Muscle layer of duodenum (tissue), 2 donors: ENCODE data around the gene COL4A1.

Source experiments
- H3K27ac ChIP-seq: one replicate; pipeline ENCODE4 v1.7.0; 2013; ENCODE audit warnings: mild to moderate bottlenecking, low read length
- H3K27me3 ChIP-seq: one replicate; pipeline ENCODE4 v1.7.0; 2013; ENCODE audit warnings: low read depth, mild to moderate bottlenecking, control low read depth, low read length
- H3K36me3 ChIP-seq, 2 donors: one replicate each; pipeline ENCODE4 v1.7.0; 2013; ENCODE audit warnings: low read length in 2 of 2, control low read depth in 1 of 2, mild to moderate bottlenecking in 1 of 2; ENCODE audit not compliant: insufficient read depth in 2 of 2, control insufficient read depth in 1 of 2
- H3K4me1 ChIP-seq, 2 donors: one replicate each; pipeline ENCODE4 v1.7.0; 2013; ENCODE audit warnings: low read length in 2 of 2, mild to moderate bottlenecking in 2 of 2, control low read depth in 1 of 2, moderate library complexity in 1 of 2; ENCODE audit not compliant: insufficient read depth in 2 of 2, control insufficient read depth in 1 of 2
- H3K4me3 ChIP-seq, 2 donors: one replicate each; pipeline ENCODE4 v1.7.0; 2013; ENCODE audit warnings: low read length in 2 of 2, low read depth in 1 of 2, mild to moderate bottlenecking in 1 of 2
- H3K9me3 ChIP-seq, 2 donors: one replicate each; pipeline ENCODE4 v1.7.0; 2013; ENCODE audit warnings: low read length in 2 of 2, control low read depth in 1 of 2, mild to moderate bottlenecking in 1 of 2; ENCODE audit not compliant: control insufficient read depth in 1 of 2
- donor health status: healthy.

Gene COL4A1

GRCh38 chr13:110179116-110179856 is 127.7 kb downstream of the COL4A1 start:
- no peaks in the 10 kb centered on the region for H3K9me3 ChIP-seq
- H3K27me3 ChIP-seq = no peaks in the 10 kb centered on the region
- no peak overlapping the region for H3K4me3 ChIP-seq
- peaks cover 53 to 100% of the 10 kb centered on the region in 2 donors for H3K36me3 ChIP-seq
- no peaks in the 10 kb centered on the region for H3K4me1 ChIP-seq
- no peak overlapping the region for H3K27ac ChIP-seq

DNA sequence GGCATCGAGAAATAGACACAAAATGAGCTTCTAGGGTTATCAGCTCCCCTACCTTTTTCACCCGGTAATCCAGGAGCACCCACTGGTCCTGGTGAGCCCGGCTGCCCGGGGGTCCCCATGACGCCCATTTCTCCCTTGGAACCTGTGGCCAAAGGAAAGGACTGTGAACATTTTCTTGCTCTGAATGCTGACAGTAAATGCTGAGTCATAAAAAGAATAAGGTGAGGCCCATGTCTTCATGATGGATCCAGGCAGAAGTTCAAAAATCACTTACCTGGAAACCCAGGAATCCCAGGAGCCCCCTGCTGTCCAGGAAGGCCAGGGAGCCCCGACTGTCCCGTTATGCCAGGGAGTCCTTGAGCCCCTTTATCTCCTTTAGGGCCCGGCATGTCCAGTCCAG is 129.2 kb downstream of the COL4A1 start:
- Histone ChIP-seq H3K4me3 (no peak overlapping the region), H3K27ac (no peak overlapping the region), H3K27me3 (no peaks in the 10 kb centered on the region), H3K4me1 (no peaks in the 10 kb centered on the region), H3K9me3 (no peaks in the 10 kb centered on the region), H3K36me3 (peaks cover 53 to 100% of the 10 kb centered on the region in 2 donors)

- Histone ChIP-seq H3K9me3 (no peaks in the 10 kb centered on the region), H3K27ac (no peak overlapping the region), H3K27me3 (no peaks in the 10 kb centered on the region), H3K4me3 (no peak overlapping the region), H3K4me1 (no peaks in the 10 kb centered on the region), H3K36me3 (peaks cover 65 to 100% of the 10 kb centered on the region in 2 donors)
Observed at GRCh38 chr13:110176431-110176830, 130.5 kb downstream of the COL4A1 start.

DNA sequence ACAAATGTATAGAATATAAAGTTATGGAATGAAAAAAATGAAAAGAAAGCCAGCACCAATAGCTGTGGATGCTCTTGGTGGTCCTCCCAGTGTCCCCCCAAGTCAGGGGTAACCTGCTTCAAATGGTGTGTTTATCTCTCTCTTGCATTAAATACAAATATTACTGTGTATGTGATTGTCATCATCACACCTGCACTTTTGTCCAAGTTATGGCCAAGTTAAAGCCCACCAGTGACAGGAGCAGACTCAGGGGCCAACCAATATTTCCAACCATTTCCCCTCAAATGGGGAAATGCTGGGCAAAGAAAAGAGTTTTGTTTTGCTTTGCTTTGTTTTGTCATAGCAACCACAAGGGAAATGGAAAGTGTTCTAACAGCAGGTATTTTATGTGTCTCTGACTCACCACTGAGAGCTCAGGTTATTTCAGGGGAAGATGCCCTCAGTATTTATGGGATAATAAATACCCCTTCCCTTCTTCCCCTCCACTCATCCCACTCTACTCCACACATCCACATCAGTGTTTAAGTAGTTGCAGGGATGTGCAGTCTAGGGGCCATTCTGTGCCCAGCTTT is 133.6 kb downstream of the COL4A1 start:
- H3K36me3 ChIP-seq = peaks cover 74 to 93% of the 10 kb centered on the region in 2 donors
- no peaks in the 10 kb centered on the region for H3K27me3 ChIP-seq
- H3K4me3 ChIP-seq = no peak overlapping the region
- H3K27ac ChIP-seq = no peak overlapping the region
- no peaks in the 10 kb centered on the region for H3K4me1 ChIP-seq
- H3K9me3 ChIP-seq = no peaks in the 10 kb centered on the region

DNA sequence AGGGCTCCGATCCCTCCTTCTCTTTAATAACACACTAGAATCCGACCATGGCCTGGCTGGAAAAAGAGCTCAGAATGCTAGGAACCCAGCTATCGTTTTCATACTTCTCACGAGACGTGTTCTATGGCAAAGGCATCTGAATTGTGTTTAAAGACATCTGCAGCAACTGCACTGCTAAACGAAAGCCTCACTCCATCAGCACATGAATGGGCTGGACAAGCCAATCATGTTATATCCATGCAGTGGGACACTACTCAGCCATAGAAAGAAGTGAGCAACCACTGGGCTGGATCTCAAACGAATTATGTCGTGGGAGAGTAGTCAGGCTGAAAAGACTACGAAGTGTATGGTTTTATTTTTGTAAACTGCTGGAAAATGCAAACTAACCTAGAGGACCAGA is 136.1 kb downstream of the COL4A1 start:
- peaks cover 72 to 90% of the 10 kb centered on the region in 2 donors for H3K36me3 ChIP-seq
- H3K27me3 ChIP-seq = no peaks in the 10 kb centered on the region
- H3K27ac ChIP-seq = no peak overlapping the region
- no peaks in the 10 kb centered on the region for H3K9me3 ChIP-seq
- H3K4me3 ChIP-seq = no peak overlapping the region
- H3K4me1 ChIP-seq = no peaks in the 10 kb centered on the region

DNA sequence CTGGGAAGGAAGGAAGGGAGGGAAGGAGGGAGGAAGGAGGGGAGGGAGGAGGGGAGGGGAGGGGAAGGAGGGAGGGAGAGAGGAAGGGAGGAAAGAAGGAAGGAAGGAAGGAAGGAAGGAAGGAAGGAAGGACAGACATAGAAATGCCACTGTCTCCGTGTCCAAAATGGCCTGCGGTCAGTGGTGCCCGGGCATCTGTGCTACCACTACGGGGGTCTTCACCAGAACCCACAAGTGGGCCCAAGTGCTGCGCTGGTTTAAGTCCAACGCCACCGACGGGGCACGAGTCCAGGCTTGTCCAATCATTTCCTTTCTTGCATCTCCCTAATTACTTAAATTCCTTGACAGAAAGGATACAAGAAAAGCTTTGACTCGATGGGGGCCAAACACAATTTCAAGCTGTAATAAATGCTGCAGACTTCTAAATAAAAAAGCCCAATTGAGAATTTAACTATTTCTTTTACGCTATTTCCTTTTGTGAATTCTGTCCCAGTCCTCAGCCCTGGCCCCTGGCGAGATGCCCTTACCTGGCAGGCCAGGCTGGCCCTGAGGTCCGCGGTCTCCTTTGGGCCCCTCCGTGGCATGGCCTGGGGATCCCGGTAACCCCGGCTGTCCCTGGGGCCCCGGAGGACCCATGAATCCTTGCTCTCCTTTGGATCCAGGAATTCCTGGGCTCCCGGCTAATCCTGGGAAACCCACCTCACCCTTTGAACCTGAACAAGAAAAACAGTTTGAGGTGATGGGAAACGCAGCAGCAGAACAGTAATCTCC is 136.8 kb downstream of the COL4A1 start:
- Histone ChIP-seq H3K27ac (no peak overlapping the region), H3K36me3 (peaks cover 70 to 90% of the 10 kb centered on the region in 2 donors)

GRCh38 chr13:110168999-110169933 is 137.7 kb downstream of the COL4A1 start:
- H3K27me3 ChIP-seq = no peaks in the 10 kb centered on the region
- no peak overlapping the region for H3K27ac ChIP-seq
- H3K4me3 ChIP-seq = no peak overlapping the region
- no peaks in the 10 kb centered on the region for H3K4me1 ChIP-seq
- no peaks in the 10 kb centered on the region for H3K9me3 ChIP-seq
- peaks cover 69 to 90% of the 10 kb centered on the region in 2 donors for H3K36me3 ChIP-seq

More for the DNA sequence above, 136.8 kb downstream of the COL4A1 start:
- H3K4me3 ChIP-seq = no peak overlapping the region
- no peaks in the 10 kb centered on the region for H3K9me3 ChIP-seq
- H3K4me1 ChIP-seq = no peaks in the 10 kb centered on the region
- H3K27me3 ChIP-seq = no peaks in the 10 kb centered on the region

- H3K27me3 ChIP-seq = no peaks in the 10 kb centered on the region
- H3K4me3 ChIP-seq = no peak overlapping the region
- peaks cover 58 to 84% of the 10 kb centered on the region in 2 donors for H3K36me3 ChIP-seq
- no peaks in the 10 kb centered on the region for H3K9me3 ChIP-seq
- H3K4me1 ChIP-seq = no peaks in the 10 kb centered on the region
- no peak overlapping the region for H3K27ac ChIP-seq
Observed at GRCh38 chr13:110166598-110166997, 140.4 kb downstream of the COL4A1 start.

- H3K36me3 ChIP-seq = peaks cover 59 to 86% of the 10 kb centered on the region in 2 donors
- H3K4me3 ChIP-seq = no peak overlapping the region
- H3K27ac ChIP-seq = no peak overlapping the region
- H3K27me3 ChIP-seq = no peaks in the 10 kb centered on the region
- no peaks in the 10 kb centered on the region for H3K4me1 ChIP-seq
- no peaks in the 10 kb centered on the region for H3K9me3 ChIP-seq
Observed at GRCh38 chr13:110164706-110165105, 142.3 kb downstream of the COL4A1 start.

- no peaks in the 10 kb centered on the region for H3K9me3 ChIP-seq
- H3K36me3 ChIP-seq = peaks cover 60 to 77% of the 10 kb centered on the region in 2 donors
- H3K4me3 ChIP-seq = no peak overlapping the region
- no peak overlapping the region for H3K27ac ChIP-seq
- no peaks in the 10 kb centered on the region for H3K4me1 ChIP-seq
- H3K27me3 ChIP-seq = no peaks in the 10 kb centered on the region
Observed at GRCh38 chr13:110162866-110163658, 143.9 kb downstream of the COL4A1 start.
